Measurements from ENCODE around the gene RALGAPA1.

GRCh38 chr14:35669782-35670181, 139.3 kb downstream of the RALGAPA1 start:
- TF ChIP-seq CTCF (IDR thresholded peaks at IDR 0.05; ENCODE audit: insufficient read depth, low read length) (no peak), POLR2AphosphoS5 (IDR thresholded peaks at IDR 0.05; ENCODE audit: low read depth) (no peak), SPI1 (IDR thresholded peaks at IDR 0.05; ENCODE audit: borderline replicate concordance, low read depth) (no peak), REST (IDR thresholded peaks at IDR 0.05; ENCODE audit: insufficient replicate concordance, low read depth) (no peak), GABPA (IDR thresholded peaks at IDR 0.05; ENCODE audit: low read depth) (no peak)
